ENCODE measurements around the gene MKRN2. TPM values are rescaled to one million over a fixed set of nuclear protein-coding genes. Genes with fewer than 3 reads are reported as not detected.
"Not testable (repeated sequence)": the region's sequence is repeated elsewhere in the genome, so short reads cannot be mapped to it uniquely, and the experiment has no call there.

MKRN2 gene
- total RNA-seq, 2 experiments from 2014 or later: 25.2 to 26.4 TPM

DNA sequence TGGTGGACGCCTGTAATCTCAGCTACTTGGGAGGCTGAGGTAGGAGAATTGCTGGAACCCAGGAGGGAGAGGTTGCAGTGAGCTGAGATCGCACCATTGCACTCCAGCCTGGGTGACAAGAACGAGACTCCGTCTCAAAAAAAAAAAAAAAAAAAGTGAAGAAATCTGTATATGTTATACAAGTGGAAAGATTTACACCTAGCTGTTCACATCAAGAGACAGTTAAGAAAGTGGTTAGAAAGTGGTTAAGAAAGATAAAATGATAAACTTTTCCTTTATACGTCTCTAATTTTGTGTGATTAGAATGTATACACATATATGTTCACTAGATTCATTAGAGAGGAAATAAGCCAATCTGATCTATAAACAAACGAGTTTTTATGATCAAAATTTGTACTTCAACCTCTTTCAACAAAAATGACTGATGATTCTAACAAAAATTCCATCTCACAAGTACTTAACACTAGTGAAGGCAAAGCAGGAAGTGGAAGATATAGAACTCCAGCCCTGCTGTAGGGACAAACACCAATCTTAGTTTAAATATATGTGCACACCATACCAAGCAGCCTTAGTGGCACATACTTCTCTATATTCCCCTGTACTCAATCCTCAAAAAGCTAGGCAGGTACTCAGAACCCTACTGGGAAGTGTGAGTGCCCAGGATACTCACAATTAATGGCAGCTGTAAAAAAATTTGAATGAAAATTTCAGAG, 55.8 kb downstream of the MKRN2 start:
- DNase-seq: no peak
- H3K27ac Mint-ChIP-seq: no peak overlapping the region
- H3K9me3 Mint-ChIP-seq: no peaks in the 10 kb centered on the region
- POLR2A ChIA-PET: interaction anchor here (0.7 kb wide), 1 partner anchor 151 kb away, joined by 3 read pairs; no protein-coding TSS in a partner anchor
- H3K36me3 Mint-ChIP-seq: peaks cover 30% of the 10 kb centered on the region
- no peaks in the 10 kb centered on the region for H3K27me3 Mint-ChIP-seq
- H3K4me3 Mint-ChIP-seq: no peak overlapping the region
- no peak for ATAC-seq (ENCODE audit: low read depth)
- H3K4me1 Mint-ChIP-seq: peaks cover 16% of the 10 kb centered on the region

DNA sequence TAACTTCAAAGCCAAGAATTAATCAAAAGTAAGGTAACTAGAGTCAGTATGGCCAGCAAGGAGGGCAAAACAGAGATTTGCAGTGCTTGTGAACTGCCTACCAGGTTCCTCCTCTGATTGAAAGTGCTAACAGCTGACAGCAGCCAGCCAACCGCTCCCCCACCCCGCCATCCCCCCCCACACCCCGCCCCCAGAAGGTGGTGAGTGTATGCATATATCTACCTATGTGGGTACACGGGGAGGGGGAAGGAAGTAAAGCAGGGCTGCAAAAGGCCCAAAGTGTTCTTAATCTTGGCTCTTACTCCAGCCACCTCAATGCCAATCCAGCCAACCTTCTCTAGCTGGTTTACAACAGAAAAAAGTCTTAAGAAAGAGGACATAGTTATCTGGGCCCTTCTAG, 56.4 kb downstream of the MKRN2 start:
- Mint-ChIP-seq H3K4me1 (peaks cover 16% of the 10 kb centered on the region), H3K4me3 (no peak overlapping the region), H3K27me3 (no peaks in the 10 kb centered on the region), H3K9me3 (no peaks in the 10 kb centered on the region), H3K27ac (peak overlapping the region; percentile 11), H3K36me3 (peaks cover 33% of the 10 kb centered on the region)
- POLR2A ChIA-PET: no interaction called here
- DNase-seq (no peak), ATAC-seq (ENCODE audit: low read depth) (peak; percentile 54)

DNA sequence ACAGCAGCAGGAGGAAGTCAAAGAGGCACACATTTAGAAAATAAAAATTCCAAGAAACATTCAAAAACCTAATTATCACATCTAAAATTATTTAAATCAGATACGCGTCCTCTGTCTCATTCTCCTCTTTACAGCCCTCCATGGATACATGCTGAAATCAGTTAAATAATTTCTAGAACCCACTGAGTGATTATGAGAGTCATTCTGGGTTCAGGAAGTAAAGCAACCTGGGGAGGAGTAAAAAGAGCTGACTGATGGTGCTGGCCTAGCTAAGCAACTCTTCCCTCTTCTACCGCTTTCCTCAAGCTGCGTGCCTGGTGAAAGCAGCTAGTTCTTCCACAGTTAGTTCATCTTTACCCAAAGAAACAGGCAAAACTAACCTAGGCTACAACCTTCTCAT, 58.4 kb downstream of the MKRN2 start:
- Mint-ChIP-seq H3K4me3 (no peak overlapping the region), H3K9me3 (no peaks in the 10 kb centered on the region), H3K27me3 (no peaks in the 10 kb centered on the region), H3K36me3 (peaks cover 25% of the 10 kb centered on the region), H3K27ac (no peak overlapping the region), H3K4me1 (peaks cover 16% of the 10 kb centered on the region)
- no peak for ATAC-seq (ENCODE audit: low read depth)
- POLR2A ChIA-PET: interaction anchor here (0.5 kb wide), 1 partner anchor 188 kb away, joined by 4 read pairs; no protein-coding TSS in a partner anchor
- no peak for DNase-seq

DNA sequence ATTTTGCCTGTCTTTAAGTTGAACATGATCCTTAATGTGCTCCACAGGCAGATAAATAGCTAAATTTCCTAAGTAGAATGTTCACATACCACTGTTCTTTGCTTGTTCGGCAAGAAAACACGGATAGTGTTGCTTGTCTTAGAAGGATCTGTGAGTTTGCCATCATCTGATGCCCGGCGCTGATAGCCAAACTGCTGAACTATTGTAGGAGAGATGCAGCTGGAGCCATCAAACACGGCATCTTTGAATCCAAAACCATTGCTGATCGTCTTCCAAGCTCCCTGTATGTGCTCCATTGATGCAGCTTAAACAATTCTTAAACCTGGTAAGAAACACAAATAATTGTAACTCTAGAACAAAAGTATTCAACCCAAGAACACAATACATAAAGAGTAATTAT, 61.5 kb downstream of the MKRN2 start:
- DNase-seq (no peak), ATAC-seq (ENCODE audit: low read depth) (no peak)
- Mint-ChIP-seq H3K9me3 (no peaks in the 10 kb centered on the region), H3K4me3 (no peak overlapping the region), H3K36me3 (peaks cover 21% of the 10 kb centered on the region), H3K27ac (no peak overlapping the region), H3K4me1 (peaks cover 18% of the 10 kb centered on the region), H3K27me3 (no peaks in the 10 kb centered on the region)
- POLR2A ChIA-PET: no interaction called here

DNA sequence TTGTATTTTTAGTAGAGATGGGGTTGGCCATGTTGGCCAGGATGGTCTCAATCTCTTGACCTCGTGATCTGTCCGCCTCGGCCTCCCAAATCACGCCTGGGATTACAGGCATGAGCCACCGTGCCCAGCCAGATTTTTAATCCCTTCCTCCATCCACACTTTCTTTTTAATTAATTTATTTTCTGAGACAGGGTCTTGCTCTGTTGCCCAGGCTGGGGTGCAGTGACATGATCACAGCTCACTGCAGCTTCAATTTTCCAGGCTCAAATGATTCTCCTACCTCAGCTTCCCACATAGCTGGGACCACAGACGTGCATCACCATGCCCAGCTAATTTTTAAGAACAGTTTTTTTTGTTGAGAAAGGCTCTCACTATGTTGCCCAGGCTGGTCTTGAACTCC, 63.4 kb downstream of the MKRN2 start:
- no peak for DNase-seq
- no peak overlapping the region for H3K4me3 Mint-ChIP-seq
- peaks cover 13% of the 10 kb centered on the region for H3K4me1 Mint-ChIP-seq
- no peaks in the 10 kb centered on the region for H3K27me3 Mint-ChIP-seq
- POLR2A ChIA-PET: no interaction called here
- no peaks in the 10 kb centered on the region for H3K9me3 Mint-ChIP-seq
- H3K36me3 Mint-ChIP-seq: peaks cover 12% of the 10 kb centered on the region
- ATAC-seq (ENCODE audit: low read depth): no peak
- H3K27ac Mint-ChIP-seq: no peak overlapping the region

DNA sequence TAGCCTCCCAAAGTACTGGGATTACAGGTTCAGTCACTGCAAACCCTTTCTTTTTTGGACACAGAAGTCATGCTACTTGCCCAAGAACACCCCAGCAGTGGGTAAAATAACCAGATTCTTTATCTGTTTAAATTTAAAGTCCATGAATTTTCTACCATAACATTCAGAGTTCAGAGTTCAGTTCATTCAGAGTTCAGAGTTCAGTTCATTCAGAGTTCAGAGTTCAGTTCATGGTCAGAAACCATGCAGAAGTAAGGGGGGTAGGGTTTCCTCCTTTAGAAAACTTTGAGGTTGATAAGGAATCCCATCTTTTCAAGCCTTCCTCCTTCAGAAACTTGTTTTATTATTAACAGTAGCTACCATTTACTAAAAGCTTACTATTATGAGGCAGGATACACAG, 63.8 kb downstream of the MKRN2 start:
- DNase-seq (no peak), ATAC-seq (ENCODE audit: low read depth) (no peak)
- peaks cover 15% of the 10 kb centered on the region for H3K4me1 Mint-ChIP-seq
- H3K27ac Mint-ChIP-seq: no peak overlapping the region
- H3K4me3 Mint-ChIP-seq: no peak overlapping the region
- H3K27me3 Mint-ChIP-seq: no peaks in the 10 kb centered on the region
- peaks cover 9% of the 10 kb centered on the region for H3K36me3 Mint-ChIP-seq
- H3K9me3 Mint-ChIP-seq: no peaks in the 10 kb centered on the region
- POLR2A ChIA-PET: no interaction called here

DNA sequence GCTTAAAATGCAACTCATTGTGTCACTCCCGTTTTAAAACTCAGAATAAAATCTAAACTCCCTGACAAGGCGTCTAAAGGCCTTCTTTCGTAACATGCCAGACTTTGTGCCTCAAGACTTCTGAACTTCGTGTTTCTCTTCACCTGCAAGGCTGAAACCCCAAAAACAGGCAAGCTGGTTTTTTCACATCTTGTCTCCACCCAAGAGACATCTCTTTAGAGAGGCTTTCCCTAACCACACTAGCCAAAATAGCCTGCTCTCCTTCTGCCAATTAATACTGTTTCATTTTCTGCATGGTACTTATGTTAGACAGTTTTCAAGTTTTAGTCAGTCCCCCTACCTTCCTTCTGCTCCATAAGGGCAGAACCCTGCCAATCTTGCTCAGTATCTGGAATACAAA, 65.4 kb downstream of the MKRN2 start:
- no peak for DNase-seq
- Mint-ChIP-seq H3K27me3 (no peaks in the 10 kb centered on the region), H3K9me3 (no peaks in the 10 kb centered on the region), H3K27ac (no peak overlapping the region), H3K4me1 (peaks cover 21% of the 10 kb centered on the region), H3K4me3 (no peak overlapping the region), H3K36me3 (peaks cover 6% of the 10 kb centered on the region)
- POLR2A ChIA-PET: interaction anchor here (1.3 kb wide), 1 partner anchor 40 kb away, joined by 3 read pairs; no protein-coding TSS in a partner anchor
- ATAC-seq (ENCODE audit: low read depth): no peak

DNA sequence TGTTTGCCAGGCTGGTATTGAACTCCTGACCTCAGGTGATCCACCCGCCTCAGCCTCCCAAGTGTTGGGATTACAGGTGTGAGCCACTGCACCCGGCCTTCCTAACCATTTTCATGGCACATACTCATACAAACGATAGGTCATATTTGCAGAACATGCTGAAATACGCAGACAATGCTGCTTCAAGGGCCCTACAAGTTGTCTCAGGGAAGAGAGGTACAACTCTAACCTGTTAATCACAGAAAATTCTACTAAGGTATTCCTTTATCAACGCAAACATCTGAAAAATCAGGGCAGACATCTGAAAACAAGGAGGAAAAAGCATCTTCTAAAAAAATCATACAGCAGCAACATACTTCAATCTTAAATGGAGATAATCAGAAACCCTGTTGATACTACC, 67.2 kb downstream of the MKRN2 start:
- H3K4me1 Mint-ChIP-seq: peaks cover 23% of the 10 kb centered on the region
- no peak overlapping the region for H3K4me3 Mint-ChIP-seq
- peaks cover 2% of the 10 kb centered on the region for H3K36me3 Mint-ChIP-seq
- H3K27me3 Mint-ChIP-seq: no peaks in the 10 kb centered on the region
- POLR2A ChIA-PET: no interaction called here
- DNase-seq (no peak), ATAC-seq (ENCODE audit: low read depth) (no peak)
- H3K9me3 Mint-ChIP-seq: no peaks in the 10 kb centered on the region
- no peak overlapping the region for H3K27ac Mint-ChIP-seq

DNA sequence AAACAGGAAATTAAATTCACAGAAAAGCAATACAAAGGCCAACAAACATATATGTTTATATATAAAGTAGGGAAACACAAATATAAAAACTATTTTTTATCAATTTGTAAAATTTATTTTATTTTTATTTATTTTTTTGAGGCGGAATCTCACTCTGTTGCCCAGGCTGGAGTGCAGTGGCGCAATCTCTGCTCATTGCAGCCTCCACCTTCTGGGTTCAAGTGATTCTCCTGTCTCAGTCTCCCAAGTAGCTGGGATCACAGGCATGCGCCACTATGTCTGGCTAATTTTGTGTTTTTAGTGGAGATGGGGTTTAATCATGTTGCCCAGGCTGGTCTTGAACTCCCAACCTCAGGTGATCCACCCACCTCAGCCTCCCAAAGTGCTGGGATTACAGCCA, 68.1 kb downstream of the MKRN2 start:
- H3K9me3 Mint-ChIP-seq; POLR2A ChIA-PET; DNase-seq; H3K27ac Mint-ChIP-seq; H3K36me3 Mint-ChIP-seq; H3K27me3 Mint-ChIP-seq; ATAC-seq (ENCODE audit: low read depth): not testable (repeated sequence)
- H3K4me1 Mint-ChIP-seq: peaks cover 24% of the 10 kb centered on the region
- H3K4me3 Mint-ChIP-seq: peak overlapping the region; percentile 64

DNA sequence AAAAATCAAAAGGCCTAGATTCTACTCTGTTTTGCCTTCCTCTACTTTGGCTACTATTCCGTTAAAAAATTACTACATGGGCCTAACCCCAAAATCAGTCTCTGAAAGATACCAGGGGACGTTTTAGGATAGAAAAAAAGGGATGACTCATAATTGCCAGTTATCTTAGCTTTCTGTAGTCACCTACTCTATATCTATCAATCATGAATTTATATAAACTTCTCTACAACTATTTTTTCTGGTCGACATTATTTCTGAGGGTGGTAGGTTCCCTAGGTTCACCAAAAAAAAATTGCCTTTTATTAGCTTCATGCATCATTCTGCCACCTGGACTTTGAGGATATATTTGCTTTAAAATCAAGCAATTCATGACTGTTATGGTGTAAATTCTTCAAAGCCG, 70.5 kb downstream of the MKRN2 start:
- ATAC-seq (ENCODE audit: low read depth): no peak
- H3K9me3 Mint-ChIP-seq: no peaks in the 10 kb centered on the region
- H3K27me3 Mint-ChIP-seq: no peaks in the 10 kb centered on the region
- H3K27ac Mint-ChIP-seq: no peak overlapping the region
- H3K4me1 Mint-ChIP-seq: peaks cover 30% of the 10 kb centered on the region
- POLR2A ChIA-PET: no interaction called here
- DNase-seq: no peak
- peaks cover 3% of the 10 kb centered on the region for H3K36me3 Mint-ChIP-seq
- H3K4me3 Mint-ChIP-seq: no peak overlapping the region

DNA sequence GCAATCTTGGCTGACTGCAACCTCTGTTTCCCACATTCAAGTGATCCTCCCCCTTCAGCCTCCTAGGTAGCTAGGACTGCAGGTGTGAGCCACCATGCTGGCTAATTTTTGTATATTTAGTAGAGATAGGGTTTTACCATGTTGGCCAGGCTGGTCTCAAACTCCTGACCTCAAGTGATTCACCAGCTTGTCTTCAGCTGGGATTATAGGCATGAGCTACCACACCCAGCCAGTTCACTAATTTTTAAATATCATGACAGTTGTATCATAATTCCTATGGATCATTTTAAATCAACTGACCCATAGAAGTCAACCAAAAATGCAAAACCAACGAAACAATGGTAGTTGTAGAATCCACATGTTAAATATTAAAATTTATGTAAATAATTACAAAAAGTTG, 71.9 kb downstream of the MKRN2 start:
- H3K27ac Mint-ChIP-seq: no peak overlapping the region
- POLR2A ChIA-PET: no interaction called here
- ATAC-seq (ENCODE audit: low read depth): no peak
- no peak for DNase-seq
- no peaks in the 10 kb centered on the region for H3K9me3 Mint-ChIP-seq
- H3K27me3 Mint-ChIP-seq: no peaks in the 10 kb centered on the region
- H3K4me3 Mint-ChIP-seq: no peak overlapping the region
- peaks cover 9% of the 10 kb centered on the region for H3K36me3 Mint-ChIP-seq
- peaks cover 24% of the 10 kb centered on the region for H3K4me1 Mint-ChIP-seq

DNA sequence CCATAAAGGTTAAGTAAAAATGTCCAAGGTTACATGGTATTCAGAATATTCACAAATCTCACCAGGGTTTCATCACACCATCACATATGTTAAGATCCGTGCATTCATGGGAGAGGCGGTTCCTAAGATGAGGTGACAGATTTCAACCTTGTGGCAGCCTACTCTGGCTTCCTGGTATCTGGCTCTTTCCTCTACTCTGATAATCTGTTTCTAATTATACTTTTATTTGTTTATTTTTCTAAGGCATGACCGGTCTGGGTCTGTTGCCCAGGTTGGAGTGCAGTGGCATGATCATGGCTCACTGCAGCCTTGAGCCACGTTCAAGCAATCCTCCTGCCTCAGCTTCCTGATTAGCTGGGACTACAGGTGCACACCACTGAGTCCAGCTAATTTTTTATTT, 72.7 kb downstream of the MKRN2 start:
- no peak overlapping the region for H3K4me3 Mint-ChIP-seq
- DNase-seq: no peak
- H3K36me3 Mint-ChIP-seq: peaks cover 16% of the 10 kb centered on the region
- H3K9me3 Mint-ChIP-seq: no peaks in the 10 kb centered on the region
- H3K27me3 Mint-ChIP-seq: no peaks in the 10 kb centered on the region
- no peak overlapping the region for H3K27ac Mint-ChIP-seq
- ATAC-seq (ENCODE audit: low read depth): no peak
- peaks cover 22% of the 10 kb centered on the region for H3K4me1 Mint-ChIP-seq
- POLR2A ChIA-PET: no interaction called here

DNA sequence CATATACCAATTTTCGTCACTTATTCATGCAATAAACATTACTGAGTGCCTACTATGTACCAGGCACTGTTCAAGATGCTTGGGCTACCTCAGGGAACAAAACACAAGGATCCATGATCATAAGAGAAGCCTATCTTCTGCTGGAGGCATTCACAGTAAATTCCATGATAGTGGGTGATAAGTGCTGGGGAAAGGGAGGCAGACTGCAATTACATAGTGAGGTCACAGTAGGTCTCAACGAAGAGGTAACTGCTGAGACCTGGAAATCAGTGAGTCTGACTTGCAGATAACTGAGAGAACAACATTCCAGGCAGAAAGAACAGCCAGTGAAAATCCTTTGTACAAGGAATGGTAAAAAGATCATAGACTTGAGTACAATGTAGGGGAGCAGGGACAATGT, 73.4 kb downstream of the MKRN2 start:
- no peak for DNase-seq
- no peak overlapping the region for H3K27ac Mint-ChIP-seq

DNA sequence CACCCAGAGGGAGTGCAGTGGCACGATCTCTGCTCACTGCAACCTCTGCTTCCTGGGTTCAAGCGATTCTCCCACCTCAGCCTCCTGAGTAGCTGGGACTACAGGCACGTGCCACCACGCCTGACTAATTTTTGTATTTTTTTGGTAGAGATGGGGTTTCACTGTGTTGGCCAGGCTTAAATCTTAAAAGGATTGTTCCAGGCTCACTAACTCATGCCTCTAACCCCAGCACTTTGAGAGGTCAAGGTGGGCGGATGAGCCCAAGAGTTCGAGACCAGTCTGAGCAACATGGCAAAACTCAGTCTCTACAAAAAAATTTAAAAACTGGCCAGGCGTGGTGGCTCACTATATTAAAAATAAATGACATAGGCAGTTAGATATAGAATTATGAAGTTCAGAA, 74.0 kb downstream of the MKRN2 start:
- H3K9me3 Mint-ChIP-seq; DNase-seq; H3K27ac Mint-ChIP-seq; POLR2A ChIA-PET; H3K27me3 Mint-ChIP-seq; ATAC-seq (ENCODE audit: low read depth); H3K4me3 Mint-ChIP-seq: not testable (repeated sequence)
- Mint-ChIP-seq H3K4me1 (peaks cover 17% of the 10 kb centered on the region), H3K36me3 (peaks cover 16% of the 10 kb centered on the region)

More for the DNA sequence above, 73.4 kb downstream of the MKRN2 start:
- no peaks in the 10 kb centered on the region for H3K9me3 Mint-ChIP-seq
- no peak for ATAC-seq (ENCODE audit: low read depth)
- POLR2A ChIA-PET: no interaction called here
- H3K4me1 Mint-ChIP-seq: peaks cover 22% of the 10 kb centered on the region
- H3K36me3 Mint-ChIP-seq: peaks cover 16% of the 10 kb centered on the region
- H3K27me3 Mint-ChIP-seq: no peaks in the 10 kb centered on the region
- H3K4me3 Mint-ChIP-seq: no peak overlapping the region

All from activated naive CD8-positive, alpha-beta T cell treated with anti-CD3 and anti-CD28 coated beads, Interleukin-2, amount 10 ng/mL, durations not matched to agents 7 days and 5 days (primary cell).